Measurements from ENCODE around the gene KRT82. TPM values are rescaled to one million over a fixed set of nuclear protein-coding genes. Genes with fewer than 3 reads are reported as not detected.

KRT82 gene
- total and polyA plus RNA-seq, 2 experiments from 2014 or later = not detected

DNA sequence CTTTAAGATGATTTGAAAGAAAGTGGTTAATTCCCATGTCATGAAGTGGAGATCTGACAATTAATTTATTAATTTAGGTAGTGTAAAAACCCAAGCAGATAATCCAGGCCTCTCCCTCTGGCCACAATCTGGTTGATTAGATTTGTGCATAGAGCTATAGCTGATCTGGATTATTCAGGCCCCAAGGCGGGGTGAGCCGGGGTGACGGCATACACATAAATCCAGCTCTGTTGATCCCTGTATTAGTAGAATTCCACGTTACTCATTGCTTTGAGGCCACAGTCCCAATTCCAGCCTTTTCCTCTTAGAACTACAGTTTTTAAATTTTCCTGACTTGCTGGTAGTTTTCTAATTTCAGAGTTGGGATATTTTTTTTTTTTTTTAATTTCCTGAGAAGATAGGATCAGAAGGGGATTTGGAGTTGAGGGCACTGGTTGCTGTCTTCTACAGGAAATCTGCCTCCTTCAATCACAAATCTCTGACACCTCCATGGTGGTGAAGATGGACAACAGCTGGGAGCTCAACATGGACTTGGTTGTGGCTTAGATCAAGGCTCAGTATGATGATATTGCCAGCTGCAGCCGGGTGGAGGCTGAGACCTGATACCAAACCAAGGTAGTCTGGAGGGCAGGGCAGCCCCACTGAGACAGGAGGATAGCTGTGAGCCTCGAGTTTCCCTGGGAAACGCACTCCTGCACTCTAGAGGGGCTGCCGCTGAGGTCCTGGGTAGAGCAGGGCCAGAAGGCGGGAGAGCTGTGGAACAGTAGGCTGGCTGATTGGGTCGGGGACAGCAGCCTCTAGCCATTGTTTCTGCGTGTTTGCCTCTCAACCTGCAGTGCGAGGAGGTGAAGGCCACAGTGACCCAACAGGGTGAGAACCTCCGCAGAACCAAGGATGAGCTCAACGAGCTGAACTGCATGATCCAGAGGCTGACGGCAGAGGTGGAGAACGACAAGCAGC, 58.3 kb downstream of the KRT82 start:
- H3K27me3 Mint-ChIP-seq (ENCODE audit: insufficient read depth, low read depth, poor library complexity) = peaks cover 6% of the 10 kb centered on the region
- H3K27ac ChIP-seq (ENCODE audit: low read depth) = no peak overlapping the region
- H3K4me3 ChIP-seq = no peak overlapping the region
- H3K79me2 ChIP-seq (replicated peaks; ENCODE audit: insufficient read depth) = no peaks in the 10 kb centered on the region
- H3K9me3 Mint-ChIP-seq = no peaks in the 10 kb centered on the region
- ATAC-seq (peak; percentile 54), DNase-seq (ENCODE audit: low spot score) (no peak)
- no peaks in the 10 kb centered on the region for H3K4me1 ChIP-seq (ENCODE audit: insufficient read depth)
- H3K4me3 Mint-ChIP-seq = no peak overlapping the region
- no peak overlapping the region for H3K4me2 ChIP-seq
- no peaks in the 10 kb centered on the region for H3K4me1 Mint-ChIP-seq
- TF ChIP-seq ZNF331 (CRISPR knock-in tag; IDR thresholded peaks at IDR 0.05; ENCODE audit: low read depth) = no peak
- no peak for TF ChIP-seq JUNB (IDR thresholded peaks at IDR 0.05; ENCODE audit: unreplicated experiment)
- no peak for TF ChIP-seq ZNF114 (CRISPR knock-in tag; IDR thresholded peaks at IDR 0.05)
- TF ChIP-seq POLR2AphosphoS5 (IDR thresholded peaks at IDR 0.05; ENCODE audit: low read depth) = no peak
- TF ChIP-seq STAT1 (IDR thresholded peaks at IDR 0.05; ENCODE audit: unreplicated experiment) = no peak
- TF ChIP-seq NANOG (IDR thresholded peaks at IDR 0.05; ENCODE audit: borderline replicate concordance) = no peak
- no peak for TF ChIP-seq CREB1 (CRISPR knock-in tag; IDR thresholded peaks at IDR 0.05; ENCODE audit: low read depth)
- no peak for TF ChIP-seq EZH2 (IDR thresholded peaks at IDR 0.05; ENCODE audit: low read depth, unreplicated experiment)
- no peak for TF ChIP-seq ETS1 (IDR thresholded peaks at IDR 0.05)
- TF ChIP-seq, protein P1, sequence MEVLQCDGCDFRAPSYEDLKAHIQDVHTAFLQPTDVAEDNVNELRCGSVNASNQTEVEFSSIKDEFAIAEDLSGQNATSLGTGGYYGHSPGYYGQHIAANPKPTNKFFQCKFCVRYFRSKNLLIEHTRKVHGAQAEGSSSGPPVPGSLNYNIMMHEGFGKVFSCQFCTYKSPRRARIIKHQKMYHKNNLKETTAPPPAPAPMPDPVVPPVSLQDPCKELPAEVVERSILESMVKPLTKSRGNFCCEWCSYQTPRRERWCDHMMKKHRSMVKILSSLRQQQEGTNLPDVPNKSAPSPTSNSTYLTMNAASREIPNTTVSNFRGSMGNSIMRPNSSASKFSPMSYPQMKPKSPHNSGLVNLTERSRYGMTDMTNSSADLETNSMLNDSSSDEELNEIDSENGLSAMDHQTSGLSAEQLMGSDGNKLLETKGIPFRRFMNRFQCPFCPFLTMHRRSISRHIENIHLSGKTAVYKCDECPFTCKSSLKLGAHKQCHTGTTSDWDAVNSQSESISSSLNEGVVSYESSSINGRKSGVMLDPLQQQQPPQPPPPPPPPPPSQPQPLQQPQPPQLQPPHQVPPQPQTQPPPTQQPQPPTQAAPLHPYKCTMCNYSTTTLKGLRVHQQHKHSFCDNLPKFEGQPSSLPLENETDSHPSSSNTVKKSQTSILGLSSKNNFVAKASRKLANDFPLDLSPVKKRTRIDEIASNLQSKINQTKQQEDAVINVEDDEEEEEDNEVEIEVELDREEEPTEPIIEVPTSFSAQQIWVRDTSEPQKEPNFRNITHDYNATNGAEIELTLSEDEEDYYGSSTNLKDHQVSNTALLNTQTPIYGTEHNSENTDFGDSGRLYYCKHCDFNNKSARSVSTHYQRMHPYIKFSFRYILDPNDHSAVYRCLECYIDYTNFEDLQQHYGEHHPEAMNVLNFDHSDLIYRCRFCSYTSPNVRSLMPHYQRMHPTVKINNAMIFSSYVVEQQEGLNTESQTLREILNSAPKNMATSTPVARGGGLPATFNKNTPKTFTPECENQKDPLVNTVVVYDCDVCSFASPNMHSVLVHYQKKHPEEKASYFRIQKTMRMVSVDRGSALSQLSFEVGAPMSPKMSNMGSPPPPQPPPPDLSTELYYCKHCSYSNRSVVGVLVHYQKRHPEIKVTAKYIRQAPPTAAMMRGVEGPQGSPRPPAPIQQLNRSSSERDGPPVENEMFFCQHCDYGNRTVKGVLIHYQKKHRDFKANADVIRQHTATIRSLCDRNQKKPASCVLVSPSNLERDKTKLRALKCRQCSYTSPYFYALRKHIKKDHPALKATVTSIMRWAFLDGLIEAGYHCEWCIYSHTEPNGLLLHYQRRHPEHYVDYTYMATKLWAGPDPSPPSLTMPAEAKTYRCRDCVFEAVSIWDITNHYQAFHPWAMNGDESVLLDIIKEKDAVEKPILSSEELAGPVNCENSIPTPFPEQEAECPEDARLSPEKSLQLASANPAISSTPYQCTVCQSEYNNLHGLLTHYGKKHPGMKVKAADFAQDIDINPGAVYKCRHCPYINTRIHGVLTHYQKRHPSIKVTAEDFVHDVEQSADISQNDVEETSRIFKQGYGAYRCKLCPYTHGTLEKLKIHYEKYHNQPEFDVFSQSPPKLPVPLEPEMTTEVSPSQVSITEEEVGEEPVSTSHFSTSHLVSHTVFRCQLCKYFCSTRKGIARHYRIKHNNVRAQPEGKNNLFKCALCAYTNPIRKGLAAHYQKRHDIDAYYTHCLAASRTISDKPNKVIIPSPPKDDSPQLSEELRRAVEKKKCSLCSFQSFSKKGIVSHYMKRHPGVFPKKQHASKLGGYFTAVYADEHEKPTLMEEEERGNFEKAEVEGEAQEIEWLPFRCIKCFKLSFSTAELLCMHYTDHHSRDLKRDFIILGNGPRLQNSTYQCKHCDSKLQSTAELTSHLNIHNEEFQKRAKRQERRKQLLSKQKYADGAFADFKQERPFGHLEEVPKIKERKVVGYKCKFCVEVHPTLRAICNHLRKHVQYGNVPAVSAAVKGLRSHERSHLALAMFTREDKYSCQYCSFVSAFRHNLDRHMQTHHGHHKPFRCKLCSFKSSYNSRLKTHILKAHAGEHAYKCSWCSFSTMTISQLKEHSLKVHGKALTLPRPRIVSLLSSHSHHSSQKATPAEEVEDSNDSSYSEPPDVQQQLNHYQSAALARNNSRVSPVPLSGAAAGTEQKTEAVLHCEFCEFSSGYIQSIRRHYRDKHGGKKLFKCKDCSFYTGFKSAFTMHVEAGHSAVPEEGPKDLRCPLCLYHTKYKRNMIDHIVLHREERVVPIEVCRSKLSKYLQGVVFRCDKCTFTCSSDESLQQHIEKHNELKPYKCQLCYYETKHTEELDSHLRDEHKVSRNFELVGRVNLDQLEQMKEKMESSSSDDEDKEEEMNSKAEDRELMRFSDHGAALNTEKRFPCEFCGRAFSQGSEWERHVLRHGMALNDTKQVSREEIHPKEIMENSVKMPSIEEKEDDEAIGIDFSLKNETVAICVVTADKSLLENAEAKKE (CRISPR knock-in tag; IDR thresholded peaks at IDR 0.05) = no peak
- TF ChIP-seq, protein P2, sequence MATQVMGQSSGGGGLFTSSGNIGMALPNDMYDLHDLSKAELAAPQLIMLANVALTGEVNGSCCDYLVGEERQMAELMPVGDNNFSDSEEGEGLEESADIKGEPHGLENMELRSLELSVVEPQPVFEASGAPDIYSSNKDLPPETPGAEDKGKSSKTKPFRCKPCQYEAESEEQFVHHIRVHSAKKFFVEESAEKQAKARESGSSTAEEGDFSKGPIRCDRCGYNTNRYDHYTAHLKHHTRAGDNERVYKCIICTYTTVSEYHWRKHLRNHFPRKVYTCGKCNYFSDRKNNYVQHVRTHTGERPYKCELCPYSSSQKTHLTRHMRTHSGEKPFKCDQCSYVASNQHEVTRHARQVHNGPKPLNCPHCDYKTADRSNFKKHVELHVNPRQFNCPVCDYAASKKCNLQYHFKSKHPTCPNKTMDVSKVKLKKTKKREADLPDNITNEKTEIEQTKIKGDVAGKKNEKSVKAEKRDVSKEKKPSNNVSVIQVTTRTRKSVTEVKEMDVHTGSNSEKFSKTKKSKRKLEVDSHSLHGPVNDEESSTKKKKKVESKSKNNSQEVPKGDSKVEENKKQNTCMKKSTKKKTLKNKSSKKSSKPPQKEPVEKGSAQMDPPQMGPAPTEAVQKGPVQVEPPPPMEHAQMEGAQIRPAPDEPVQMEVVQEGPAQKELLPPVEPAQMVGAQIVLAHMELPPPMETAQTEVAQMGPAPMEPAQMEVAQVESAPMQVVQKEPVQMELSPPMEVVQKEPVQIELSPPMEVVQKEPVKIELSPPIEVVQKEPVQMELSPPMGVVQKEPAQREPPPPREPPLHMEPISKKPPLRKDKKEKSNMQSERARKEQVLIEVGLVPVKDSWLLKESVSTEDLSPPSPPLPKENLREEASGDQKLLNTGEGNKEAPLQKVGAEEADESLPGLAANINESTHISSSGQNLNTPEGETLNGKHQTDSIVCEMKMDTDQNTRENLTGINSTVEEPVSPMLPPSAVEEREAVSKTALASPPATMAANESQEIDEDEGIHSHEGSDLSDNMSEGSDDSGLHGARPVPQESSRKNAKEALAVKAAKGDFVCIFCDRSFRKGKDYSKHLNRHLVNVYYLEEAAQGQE (IDR thresholded peaks at IDR 0.05; ENCODE audit: unreplicated experiment) = no peak
- no peak for TF ChIP-seq EZH2phosphoT487 (IDR thresholded peaks at IDR 0.05; ENCODE audit: unreplicated experiment)
- no peak for TF ChIP-seq CTCF (conservative IDR thresholded peaks at IDR 0.05; ENCODE audit: low read depth in 2 of 2)
- no peaks in the 10 kb centered on the region for H3F3A ChIP-seq (replicated peaks; ENCODE audit: low read depth)
- no peaks in the 10 kb centered on the region for H3K27me3 ChIP-seq (ENCODE audit: insufficient read depth)
- no peaks in the 10 kb centered on the region for H3K36me3 Mint-ChIP-seq (ENCODE audit: low read depth)
- H2AFZ ChIP-seq = no peak overlapping the region
- no peaks in the 10 kb centered on the region for H3K9me2 ChIP-seq (ENCODE audit: insufficient read depth)
- H3K27ac Mint-ChIP-seq = no peak overlapping the region
- H4K20me1 ChIP-seq (replicated peaks; ENCODE audit: insufficient read depth) = no peaks in the 10 kb centered on the region; the same call in 1 of the 2 replicates
- H3K36me3 ChIP-seq (ENCODE audit: insufficient read depth) = no peaks in the 10 kb centered on the region
